BE2C (cell line): ENCODE results near the gene RBMS3.

Experiments
- DNase-seq: peaks from one replicate; pipeline ENCODE4 v3.0.0-alpha.2; 2020
- H3K27me3 ChIP-seq: fragments of 250-450 bp; sonication (Bioruptor Pico); 2 replicates; pipeline ENCODE4 v1.5.1; 2020; ENCODE audit warnings: mild to moderate bottlenecking
- H3K36me3 ChIP-seq: fragments of 250-450 bp; sonication (Bioruptor Pico); 2 replicates; pipeline ENCODE4 v1.5.1; 2020; ENCODE audit warnings: mild to moderate bottlenecking
- H3K4me1 ChIP-seq: fragments of 250-450 bp; sonication (Bioruptor Pico); 2 replicates; pipeline ENCODE4 v1.5.1; 2020
- H3K4me3 ChIP-seq: 2 replicates; pipeline ENCODE4 v1.5.1; 2011; ENCODE audit warnings: low read depth, low read length
- H3K9me3 ChIP-seq: fragments of 250-450 bp; sonication (Bioruptor Pico); 2 replicates; pipeline ENCODE4 v1.5.1; 2020
- TF ChIP-seq, protein P1 (sequence below): IDR thresholded peaks from 2 replicates; pipeline ENCODE4 v1.5.1; 2012; ENCODE audit warnings: mild to moderate bottlenecking, low read depth, low read length

The RBMS3 gene

DNA sequence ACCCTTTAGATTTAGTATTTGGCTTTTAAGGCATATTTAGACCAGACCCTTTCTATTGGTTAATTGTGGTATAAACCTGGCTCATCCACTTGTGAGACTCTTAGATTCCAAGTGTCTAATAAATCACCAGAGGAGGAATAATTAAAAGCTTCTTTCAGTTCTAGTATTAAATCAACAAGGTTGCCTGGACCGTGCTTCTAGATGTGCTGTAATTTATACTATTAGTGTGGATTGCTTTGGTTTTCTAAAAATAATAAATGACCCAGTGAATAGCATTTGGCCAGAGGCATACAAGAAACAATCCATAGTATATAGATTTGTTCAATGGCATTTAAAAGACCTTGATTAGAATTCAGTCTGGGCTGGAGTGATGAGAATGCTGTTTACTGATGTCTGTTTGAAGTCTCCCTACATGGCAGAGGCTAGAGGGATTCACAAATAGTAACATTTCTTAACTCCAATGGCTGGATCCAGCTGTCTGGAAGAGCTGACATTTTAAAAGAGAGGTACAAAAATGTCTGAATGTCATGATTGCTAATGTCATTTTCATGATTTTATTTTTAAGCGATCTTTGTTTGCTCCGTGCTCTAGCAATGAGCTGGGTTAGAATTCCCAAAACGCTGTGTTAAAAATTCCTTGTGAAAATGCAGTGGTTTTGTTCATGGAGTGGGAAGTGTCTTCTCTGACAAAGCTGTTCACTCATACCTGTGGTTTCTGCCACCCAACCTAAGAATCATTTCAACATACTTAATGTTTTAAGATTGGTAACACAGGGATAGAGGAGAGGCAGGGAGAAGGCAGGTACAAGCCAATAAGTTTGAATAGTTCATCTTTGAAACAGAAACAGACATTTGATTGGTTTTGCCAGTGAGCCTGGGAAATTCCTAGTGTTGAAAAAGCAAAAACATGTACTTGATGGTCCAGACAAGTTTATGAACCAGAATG lies 89.9 kb downstream of the RBMS3 start:
- H3K27me3 ChIP-seq = no peaks in the 10 kb centered on the region
- TF ChIP-seq, protein P1, sequence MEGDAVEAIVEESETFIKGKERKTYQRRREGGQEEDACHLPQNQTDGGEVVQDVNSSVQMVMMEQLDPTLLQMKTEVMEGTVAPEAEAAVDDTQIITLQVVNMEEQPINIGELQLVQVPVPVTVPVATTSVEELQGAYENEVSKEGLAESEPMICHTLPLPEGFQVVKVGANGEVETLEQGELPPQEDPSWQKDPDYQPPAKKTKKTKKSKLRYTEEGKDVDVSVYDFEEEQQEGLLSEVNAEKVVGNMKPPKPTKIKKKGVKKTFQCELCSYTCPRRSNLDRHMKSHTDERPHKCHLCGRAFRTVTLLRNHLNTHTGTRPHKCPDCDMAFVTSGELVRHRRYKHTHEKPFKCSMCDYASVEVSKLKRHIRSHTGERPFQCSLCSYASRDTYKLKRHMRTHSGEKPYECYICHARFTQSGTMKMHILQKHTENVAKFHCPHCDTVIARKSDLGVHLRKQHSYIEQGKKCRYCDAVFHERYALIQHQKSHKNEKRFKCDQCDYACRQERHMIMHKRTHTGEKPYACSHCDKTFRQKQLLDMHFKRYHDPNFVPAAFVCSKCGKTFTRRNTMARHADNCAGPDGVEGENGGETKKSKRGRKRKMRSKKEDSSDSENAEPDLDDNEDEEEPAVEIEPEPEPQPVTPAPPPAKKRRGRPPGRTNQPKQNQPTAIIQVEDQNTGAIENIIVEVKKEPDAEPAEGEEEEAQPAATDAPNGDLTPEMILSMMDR = no peak
- H3K9me3 ChIP-seq = no peaks in the 10 kb centered on the region
- DNase-seq = no peak
- no peak overlapping the region for H3K4me3 ChIP-seq
- H3K36me3 ChIP-seq = no peaks in the 10 kb centered on the region
- no peaks in the 10 kb centered on the region; the same call in 1 of the 2 replicates for H3K4me1 ChIP-seq

DNA sequence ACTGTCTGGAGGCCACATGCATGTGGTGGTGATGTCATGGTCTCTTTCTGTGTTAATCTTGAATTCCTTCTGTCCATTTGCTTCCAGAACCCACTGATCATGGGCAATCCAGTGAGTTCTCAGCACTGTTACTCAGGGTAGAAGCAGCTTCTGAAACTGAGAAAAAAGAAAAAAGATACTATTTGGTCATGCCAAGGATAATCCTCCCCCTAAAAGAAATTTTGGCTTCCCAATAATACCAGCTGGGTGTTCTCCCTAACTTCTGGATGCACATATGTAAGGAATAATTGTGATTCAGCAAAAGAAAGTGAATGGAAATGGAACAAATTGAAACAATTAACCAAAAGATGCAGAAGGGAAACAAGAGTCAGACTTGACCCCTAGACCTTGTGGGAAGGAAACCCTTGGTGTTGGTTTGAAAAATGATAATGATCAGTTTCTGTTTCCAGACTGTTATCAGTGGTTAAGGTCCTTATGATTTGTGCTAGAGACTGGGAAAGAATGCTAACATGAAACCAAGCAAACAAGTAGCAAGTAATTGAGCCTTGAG lies 92.3 kb downstream of the RBMS3 start:
- H3K27me3 ChIP-seq = no peaks in the 10 kb centered on the region
- H3K36me3 ChIP-seq = no peaks in the 10 kb centered on the region
- no peaks in the 10 kb centered on the region; the same call in 1 of the 2 replicates for H3K4me1 ChIP-seq
- H3K9me3 ChIP-seq = no peaks in the 10 kb centered on the region
- no peak for DNase-seq
- H3K4me3 ChIP-seq = no peak overlapping the region
- TF ChIP-seq, protein P1 = no peak

DNA sequence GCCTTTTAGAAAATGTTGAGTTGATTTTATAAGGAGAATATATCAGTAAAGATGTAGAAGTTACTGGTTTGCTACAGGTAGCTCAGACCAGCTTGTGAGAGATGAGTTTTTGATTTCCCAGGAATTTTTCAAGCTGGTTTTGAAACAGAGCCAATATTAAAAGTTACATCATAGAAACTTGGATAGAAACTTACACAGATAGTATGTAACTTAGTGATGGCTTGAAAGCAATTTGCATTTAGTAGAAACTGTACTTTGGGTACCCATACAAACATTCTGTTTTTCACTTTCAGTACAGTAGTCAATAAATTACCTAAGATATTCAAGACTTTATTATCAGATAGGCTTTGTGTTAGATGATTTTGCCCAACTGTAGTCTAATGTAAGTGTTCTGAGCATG lies 93.4 kb downstream of the RBMS3 start:
- H3K27me3 ChIP-seq = no peaks in the 10 kb centered on the region
- DNase-seq = no peak

DNA sequence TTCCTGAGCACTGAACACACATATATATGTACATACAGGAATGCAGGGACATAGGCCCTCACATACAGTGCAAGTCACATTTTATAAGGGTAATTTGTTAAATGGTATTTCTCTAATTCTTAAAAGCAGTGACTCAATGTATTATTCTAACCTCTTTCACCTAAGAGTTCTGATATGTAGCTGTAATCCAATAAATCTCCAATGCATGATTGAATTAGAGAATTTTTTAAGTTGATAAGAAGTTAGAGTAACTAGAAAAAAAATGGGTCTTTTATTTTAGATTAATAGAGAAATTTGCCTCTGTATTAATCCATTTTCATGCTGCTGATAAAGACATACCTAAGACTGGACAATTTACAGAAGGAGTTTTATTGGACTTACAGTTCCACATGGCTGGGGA lies 98.2 kb downstream of the RBMS3 start:
- H3K4me3 ChIP-seq = no peak overlapping the region
- H3K36me3 ChIP-seq = no peaks in the 10 kb centered on the region
- peaks cover 5% of the 10 kb centered on the region for H3K4me1 ChIP-seq
- DNase-seq = no peak
- H3K9me3 ChIP-seq = no peaks in the 10 kb centered on the region
- no peaks in the 10 kb centered on the region for H3K27me3 ChIP-seq
- TF ChIP-seq, protein P1 = no peak

More for the DNA sequence above, 93.4 kb downstream of the RBMS3 start:
- Histone ChIP-seq H3K4me1 (no peaks in the 10 kb centered on the region; the same call in 1 of the 2 replicates), H3K36me3 (no peaks in the 10 kb centered on the region), H3K4me3 (no peak overlapping the region), H3K9me3 (no peaks in the 10 kb centered on the region)
- TF ChIP-seq, protein P1 = no peak

DNA sequence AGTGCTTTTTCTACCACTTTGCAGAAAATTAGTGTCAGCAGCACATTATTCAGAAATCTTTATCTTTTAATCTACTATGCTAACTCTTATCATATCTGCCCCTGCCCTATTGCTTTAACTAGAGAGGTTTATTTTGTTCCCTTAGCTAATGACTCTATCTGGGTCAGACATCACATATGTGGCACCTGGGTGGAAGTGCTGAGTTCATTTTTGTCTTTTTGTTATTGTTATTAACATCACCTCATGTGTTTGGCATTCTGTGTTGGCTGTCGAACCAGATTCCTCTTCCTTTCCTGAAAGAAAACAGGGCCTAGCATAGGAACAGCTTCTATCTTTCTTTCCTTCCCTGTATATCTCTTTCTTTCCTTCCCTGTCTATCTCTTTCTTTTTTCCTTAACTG lies 100.7 kb downstream of the RBMS3 start:
- no peaks in the 10 kb centered on the region for H3K27me3 ChIP-seq
- no peak overlapping the region for H3K4me3 ChIP-seq
- H3K36me3 ChIP-seq = no peaks in the 10 kb centered on the region
- H3K4me1 ChIP-seq = peaks cover 10% of the 10 kb centered on the region
- TF ChIP-seq, protein P1 = no peak
- no peak for DNase-seq
- no peaks in the 10 kb centered on the region for H3K9me3 ChIP-seq

DNA sequence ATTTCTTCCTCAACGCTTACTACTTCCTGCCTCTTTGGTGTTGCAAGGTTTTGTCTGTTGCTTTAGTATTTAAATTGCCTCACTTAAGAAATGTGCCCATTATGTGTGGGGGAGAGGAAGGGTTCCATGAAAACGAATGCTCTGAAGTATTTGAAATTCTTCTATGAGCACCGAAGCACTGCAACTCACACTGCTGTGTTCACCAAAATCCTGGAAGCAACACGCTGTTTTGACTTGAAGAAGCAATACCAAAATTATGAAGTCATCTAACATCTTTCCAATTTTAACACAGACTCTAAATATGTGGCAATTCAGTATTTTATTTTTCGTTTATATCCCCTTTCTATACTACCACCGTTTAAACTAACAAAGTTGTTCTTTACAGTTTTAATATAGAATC lies 101.5 kb downstream of the RBMS3 start:
- Histone ChIP-seq H3K36me3 (no peaks in the 10 kb centered on the region), H3K4me1 (peaks cover 10% of the 10 kb centered on the region), H3K9me3 (no peaks in the 10 kb centered on the region), H3K4me3 (no peak overlapping the region), H3K27me3 (no peaks in the 10 kb centered on the region)
- DNase-seq = no peak
- TF ChIP-seq, protein P1 = no peak
